Measurements from ENCODE around the gene TPX2. TPM values are rescaled to one million over a fixed set of nuclear protein-coding genes. Genes with fewer than 3 reads are reported as not detected.

TPX2 gene
- polyA plus RNA-seq, 1 of the 3 experiments (the other 2 are of a cell fraction) = 17.1 TPM

DNA sequence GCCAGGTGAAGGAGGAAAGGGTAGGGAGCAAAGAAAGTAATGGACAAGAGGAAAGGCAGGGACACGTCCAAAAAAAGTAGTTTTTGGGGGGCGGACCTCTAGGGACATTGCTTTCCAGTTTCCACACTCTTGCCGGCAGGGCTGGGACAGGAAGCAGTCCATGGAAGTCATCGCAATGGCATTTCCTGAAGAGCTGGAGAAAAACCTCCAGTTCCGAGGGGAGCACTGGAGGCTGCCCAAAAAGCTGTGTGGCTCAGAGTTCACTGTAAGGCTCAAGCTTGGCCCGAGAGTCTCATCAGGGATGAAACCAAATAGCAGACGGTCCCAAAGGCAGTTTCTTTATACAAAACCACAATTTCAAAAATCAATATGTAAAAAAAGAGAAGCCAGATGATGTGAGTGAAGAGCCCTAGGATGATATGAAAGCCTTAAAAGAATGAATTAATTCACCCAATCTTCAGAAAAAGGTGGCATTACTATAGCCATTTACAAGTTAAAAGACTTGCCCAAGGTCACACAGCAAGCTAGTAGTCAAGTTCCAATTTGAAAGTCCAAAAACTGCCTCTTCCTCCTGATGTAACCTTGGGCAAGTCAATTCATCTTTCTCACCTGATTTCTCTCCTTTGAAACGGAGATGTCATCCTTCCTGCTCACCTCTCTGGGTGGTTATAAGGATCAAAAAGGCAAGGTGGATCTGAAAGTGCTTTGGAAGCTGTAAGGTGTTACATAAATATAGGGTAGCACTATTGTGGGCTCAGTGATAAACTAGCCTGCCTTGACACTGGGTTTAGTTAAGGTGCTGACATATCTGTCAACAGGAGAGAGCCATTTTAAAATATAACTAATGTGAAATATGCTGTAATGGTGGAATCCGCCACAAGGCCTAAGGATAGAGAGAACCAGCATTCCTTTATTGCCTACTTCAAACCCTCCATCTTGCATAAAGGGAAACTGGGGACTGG is 25.5 kb upstream of the TPX2 start (continued):
- TF ChIP-seq MXI1 (IDR thresholded peaks at IDR 0.05; ENCODE audit: low read depth, low read length) (no peak), EP300 (IDR thresholded peaks at IDR 0.05; ENCODE audit: borderline replicate concordance in 1 of 2, low read depth in 1 of 2, low read length in 1 of 2) (peak in 1 of 2 experiments; percentile 91; a peak in 2 of 4 replicates), MEF2A (IDR thresholded peaks at IDR 0.05; ENCODE audit: borderline replicate concordance, low read depth) (peak; percentile 29; the same call in 1 of the 2 replicates), GATA2 (CRISPR knock-in tag; IDR thresholded peaks at IDR 0.05) (no peak), FOSL2 (IDR thresholded peaks at IDR 0.05; ENCODE audit: borderline replicate concordance, low read depth) (peak; percentile 75), FOXM1 (IDR thresholded peaks at IDR 0.05; ENCODE audit: low read depth) (peak; percentile 75; the same call in 1 of the 2 replicates), NFIC (IDR thresholded peaks at IDR 0.05; ENCODE audit: borderline replicate concordance) (peak; percentile 88), SIN3A (IDR thresholded peaks at IDR 0.05; ENCODE audit: borderline replicate concordance, low read depth, low read length) (peak; percentile 52; the same call in 1 of the 2 replicates), FOXJ3 (CRISPR knock-in tag; IDR thresholded peaks at IDR 0.05) (no peak), RCOR1 (IDR thresholded peaks at IDR 0.05; ENCODE audit: low read length) (no peak), TEAD4 (IDR thresholded peaks at IDR 0.05; ENCODE audit: borderline replicate concordance, insufficient read depth) (peak; percentile 78), CHD2 (IDR thresholded peaks at IDR 0.05; ENCODE audit: low read length, partially characterized antibody) (no peak), ELF1 (IDR thresholded peaks at IDR 0.05) (peak; percentile 66), TAF1 (IDR thresholded peaks at IDR 0.05; ENCODE audit: borderline replicate concordance, low read depth, low read length) (peak; percentile 63; the same call in 1 of the 2 replicates), YY1 (IDR thresholded peaks at IDR 0.05; ENCODE audit: low read depth) (peak; percentile 46; the same call in 1 of the 2 replicates), RAD21 (IDR thresholded peaks at IDR 0.05; ENCODE audit: low read length) (no peak), SMC3 (IDR thresholded peaks at IDR 0.05; ENCODE audit: low read depth, low read length) (no peak)
- TF ChIP-seq, protein P1, sequence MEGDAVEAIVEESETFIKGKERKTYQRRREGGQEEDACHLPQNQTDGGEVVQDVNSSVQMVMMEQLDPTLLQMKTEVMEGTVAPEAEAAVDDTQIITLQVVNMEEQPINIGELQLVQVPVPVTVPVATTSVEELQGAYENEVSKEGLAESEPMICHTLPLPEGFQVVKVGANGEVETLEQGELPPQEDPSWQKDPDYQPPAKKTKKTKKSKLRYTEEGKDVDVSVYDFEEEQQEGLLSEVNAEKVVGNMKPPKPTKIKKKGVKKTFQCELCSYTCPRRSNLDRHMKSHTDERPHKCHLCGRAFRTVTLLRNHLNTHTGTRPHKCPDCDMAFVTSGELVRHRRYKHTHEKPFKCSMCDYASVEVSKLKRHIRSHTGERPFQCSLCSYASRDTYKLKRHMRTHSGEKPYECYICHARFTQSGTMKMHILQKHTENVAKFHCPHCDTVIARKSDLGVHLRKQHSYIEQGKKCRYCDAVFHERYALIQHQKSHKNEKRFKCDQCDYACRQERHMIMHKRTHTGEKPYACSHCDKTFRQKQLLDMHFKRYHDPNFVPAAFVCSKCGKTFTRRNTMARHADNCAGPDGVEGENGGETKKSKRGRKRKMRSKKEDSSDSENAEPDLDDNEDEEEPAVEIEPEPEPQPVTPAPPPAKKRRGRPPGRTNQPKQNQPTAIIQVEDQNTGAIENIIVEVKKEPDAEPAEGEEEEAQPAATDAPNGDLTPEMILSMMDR (IDR thresholded peaks at IDR 0.05) = no peak
- TF ChIP-seq, protein P2, sequence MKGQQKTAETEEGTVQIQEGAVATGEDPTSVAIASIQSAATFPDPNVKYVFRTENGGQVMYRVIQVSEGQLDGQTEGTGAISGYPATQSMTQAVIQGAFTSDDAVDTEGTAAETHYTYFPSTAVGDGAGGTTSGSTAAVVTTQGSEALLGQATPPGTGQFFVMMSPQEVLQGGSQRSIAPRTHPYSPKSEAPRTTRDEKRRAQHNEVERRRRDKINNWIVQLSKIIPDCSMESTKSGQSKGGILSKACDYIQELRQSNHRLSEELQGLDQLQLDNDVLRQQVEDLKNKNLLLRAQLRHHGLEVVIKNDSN (IDR thresholded peaks at IDR 0.05; ENCODE audit: borderline replicate concordance, low read depth) = no peak
- TF ChIP-seq, protein P3, sequence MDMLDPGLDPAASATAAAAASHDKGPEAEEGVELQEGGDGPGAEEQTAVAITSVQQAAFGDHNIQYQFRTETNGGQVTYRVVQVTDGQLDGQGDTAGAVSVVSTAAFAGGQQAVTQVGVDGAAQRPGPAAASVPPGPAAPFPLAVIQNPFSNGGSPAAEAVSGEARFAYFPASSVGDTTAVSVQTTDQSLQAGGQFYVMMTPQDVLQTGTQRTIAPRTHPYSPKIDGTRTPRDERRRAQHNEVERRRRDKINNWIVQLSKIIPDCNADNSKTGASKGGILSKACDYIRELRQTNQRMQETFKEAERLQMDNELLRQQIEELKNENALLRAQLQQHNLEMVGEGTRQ (IDR thresholded peaks at IDR 0.05; ENCODE audit: borderline replicate concordance, low read depth, low read length) = no peak
- TF ChIP-seq, protein P4, sequence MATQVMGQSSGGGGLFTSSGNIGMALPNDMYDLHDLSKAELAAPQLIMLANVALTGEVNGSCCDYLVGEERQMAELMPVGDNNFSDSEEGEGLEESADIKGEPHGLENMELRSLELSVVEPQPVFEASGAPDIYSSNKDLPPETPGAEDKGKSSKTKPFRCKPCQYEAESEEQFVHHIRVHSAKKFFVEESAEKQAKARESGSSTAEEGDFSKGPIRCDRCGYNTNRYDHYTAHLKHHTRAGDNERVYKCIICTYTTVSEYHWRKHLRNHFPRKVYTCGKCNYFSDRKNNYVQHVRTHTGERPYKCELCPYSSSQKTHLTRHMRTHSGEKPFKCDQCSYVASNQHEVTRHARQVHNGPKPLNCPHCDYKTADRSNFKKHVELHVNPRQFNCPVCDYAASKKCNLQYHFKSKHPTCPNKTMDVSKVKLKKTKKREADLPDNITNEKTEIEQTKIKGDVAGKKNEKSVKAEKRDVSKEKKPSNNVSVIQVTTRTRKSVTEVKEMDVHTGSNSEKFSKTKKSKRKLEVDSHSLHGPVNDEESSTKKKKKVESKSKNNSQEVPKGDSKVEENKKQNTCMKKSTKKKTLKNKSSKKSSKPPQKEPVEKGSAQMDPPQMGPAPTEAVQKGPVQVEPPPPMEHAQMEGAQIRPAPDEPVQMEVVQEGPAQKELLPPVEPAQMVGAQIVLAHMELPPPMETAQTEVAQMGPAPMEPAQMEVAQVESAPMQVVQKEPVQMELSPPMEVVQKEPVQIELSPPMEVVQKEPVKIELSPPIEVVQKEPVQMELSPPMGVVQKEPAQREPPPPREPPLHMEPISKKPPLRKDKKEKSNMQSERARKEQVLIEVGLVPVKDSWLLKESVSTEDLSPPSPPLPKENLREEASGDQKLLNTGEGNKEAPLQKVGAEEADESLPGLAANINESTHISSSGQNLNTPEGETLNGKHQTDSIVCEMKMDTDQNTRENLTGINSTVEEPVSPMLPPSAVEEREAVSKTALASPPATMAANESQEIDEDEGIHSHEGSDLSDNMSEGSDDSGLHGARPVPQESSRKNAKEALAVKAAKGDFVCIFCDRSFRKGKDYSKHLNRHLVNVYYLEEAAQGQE (IDR thresholded peaks at IDR 0.05; ENCODE audit: low read depth, low read length) = peak; percentile 63
